HepG2 (cell line): ENCODE measurements around the gene SNX21. TPM values are rescaled to one million over a fixed set of nuclear protein-coding genes. Genes with fewer than 3 reads are reported as not detected.

Experiments
- ATAD3A ChIP-seq: sonication (generic); formaldehyde crosslinking; IDR thresholded peaks from 2 replicates; pipeline ENCODE4 v1.4.0; 2020; ENCODE audit warnings: missing genetic modification reagents
- DMAP1 ChIP-seq: IDR thresholded peaks from 2 replicates; pipeline ENCODE4 v1.6.1; 2016
- DNMT3B ChIP-seq: conservative IDR thresholded peaks from 2 replicates; pipeline ENCODE4 v1.6.1; 2016; ENCODE audit warnings: missing biosample characterization, control low read depth
- EEA1 ChIP-seq: sonication (generic); formaldehyde crosslinking; IDR thresholded peaks from 2 replicates; pipeline ENCODE4 v1.5.1; 2020; ENCODE audit warnings: mild to moderate bottlenecking, missing genetic modification reagents, borderline replicate concordance
- HCFC1 ChIP-seq: fragments of 150-350 bp; IDR thresholded peaks from 2 replicates; pipeline ENCODE4 v1.6.1; 2014; ENCODE audit warnings: low read depth, low read length
- IRF2 ChIP-seq: IDR thresholded peaks from 2 replicates; pipeline ENCODE4 v1.6.1; 2018; ENCODE audit warnings: missing genetic modification reagents, missing compliant biosample characterization
- IRX3 ChIP-seq: sonication (generic); formaldehyde crosslinking; IDR thresholded peaks from 2 replicates; pipeline ENCODE4 v1.8.1; 2023; ENCODE audit warnings: mild to moderate bottlenecking, low read depth, missing genetic modification reagents, borderline replicate concordance
- MEF2D ChIP-seq: sonication (generic); formaldehyde crosslinking; IDR thresholded peaks from 2 replicates; pipeline ENCODE4 v1.5.1; 2020; ENCODE audit warnings: mild to moderate bottlenecking, missing genetic modification reagents
- REL ChIP-seq: sonication (generic); formaldehyde crosslinking; conservative IDR thresholded peaks from 2 replicates; pipeline ENCODE4 v1.8.0; 2022; ENCODE audit warnings: mild to moderate bottlenecking, missing genetic modification reagents, moderate library complexity
- ZFP82 ChIP-seq: sonication (generic); formaldehyde crosslinking; IDR thresholded peaks from 2 replicates; pipeline ENCODE4 v1.5.1; 2020; ENCODE audit warnings: mild to moderate bottlenecking, missing genetic modification reagents, borderline replicate concordance
- ZNF281 ChIP-seq: sonication (generic); formaldehyde crosslinking; IDR thresholded peaks from 2 replicates; pipeline ENCODE4 v1.4.0; 2020; ENCODE audit warnings: missing genetic modification reagents, borderline replicate concordance
- ZNF337 ChIP-seq: sonication (generic); formaldehyde crosslinking; IDR thresholded peaks from 2 replicates; pipeline ENCODE4 v1.5.1; 2020; ENCODE audit warnings: missing genetic modification reagents, low read depth, mild to moderate bottlenecking, borderline replicate concordance
- ZNF441 ChIP-seq: sonication (generic); formaldehyde crosslinking; IDR thresholded peaks from 2 replicates; pipeline ENCODE4 v1.7.0; 2021; ENCODE audit warnings: missing genetic modification reagents, borderline replicate concordance
- ZNF446 ChIP-seq: sonication (generic); formaldehyde crosslinking; IDR thresholded peaks from 2 replicates; pipeline ENCODE4 v1.5.0; 2020; ENCODE audit warnings: mild to moderate bottlenecking, missing genetic modification reagents
- ZNF597 ChIP-seq: sonication (generic); formaldehyde crosslinking; IDR thresholded peaks from 2 replicates; pipeline ENCODE4 v1.5.0; 2020; ENCODE audit warnings: missing genetic modification reagents
- ZNF737 ChIP-seq: sonication (generic); formaldehyde crosslinking; IDR thresholded peaks from 2 replicates; pipeline ENCODE4 v1.5.0; 2020; ENCODE audit warnings: missing genetic modification reagents, mild to moderate bottlenecking, borderline replicate concordance
- ZNF891 ChIP-seq: sonication (generic); formaldehyde crosslinking; IDR thresholded peaks from 2 replicates; pipeline ENCODE4 v1.5.0; 2020; ENCODE audit warnings: mild to moderate bottlenecking, missing genetic modification reagents
- polyA plus RNA-seq, 8 experiments: library from polyadenylated mRNA; depleted of rRNA in 3 of 8; stranded (reverse) in 7 of 8; unstranded in 1 of 8; fragments of >200 nt; fragmentation: Illumina TruSeq in 4 of 8; extraction: Trizol in 4 of 8; gene quantifications; 2 replicates each; pipeline versions ENCODE4 v1.2.1 to v1.2.3, GENCODE V29; 2011 to 2016; ENCODE audit warnings: low read depth in 4 of 8, missing spikeins in 1 of 8, mixed read lengths in 1 of 8; ENCODE audit not compliant: insufficient read depth in 1 of 8
- total RNA-seq, 5 experiments: library from RNA; depleted of rRNA; stranded (reverse); fragments of >200 nt; fragmentation: Illumina TruSeq; extraction: Trizol; gene quantifications; 2 replicates each; pipeline ENCODE4 v1.2.3, GENCODE V29; 2016; ENCODE audit warnings: low read depth in 1 of 5
- TF ChIP-seq, protein P1 (sequence below): sonication (generic); formaldehyde crosslinking; IDR thresholded peaks from 2 replicates; pipeline ENCODE4 v1.4.0; 2020; ENCODE audit warnings: mild to moderate bottlenecking, missing genetic modification reagents, borderline replicate concordance
- TF ChIP-seq, protein P2 (sequence below): sonication (generic); formaldehyde crosslinking; IDR thresholded peaks from 2 replicates; pipeline ENCODE4 v1.8.1; 2023; ENCODE audit warnings: mild to moderate bottlenecking, missing genetic modification reagents

The SNX21 gene
- total and polyA plus RNA-seq, 2 of the 13 experiments (the other 11 are each of a cell fraction or from before 2014, with no cell fraction given), result 7.7 to 12.8 TPM

GRCh38 chr20:45890985-45891983, 57.7 kb downstream of the SNX21 start, which contains the start of the genes CTSA and NEURL2 (continued):
- TF ChIP-seq ZNF737 (CRISPR knock-in tag) (peak; percentile 89; the same call in 1 of the 2 replicates), ZNF446 (CRISPR knock-in tag) (peak; percentile 99), ZNF597 (CRISPR knock-in tag) (no peak), MEF2D (CRISPR knock-in tag) (peak; percentile 98), IRX3 (peak; percentile 100), ZNF441 (CRISPR knock-in tag) (peak; percentile 95), REL (peak; percentile 98), EEA1 (no peak; the same call in 1 of the 2 replicates), IRF2 (CRISPR knock-in tag) (peak; percentile 99), ZNF337 (CRISPR knock-in tag) (peak; percentile 100), ATAD3A (CRISPR knock-in tag) (no peak; the same call in 1 of the 2 replicates), ZFP82 (CRISPR knock-in tag) (no peak), ZNF891 (CRISPR knock-in tag) (peak; percentile 94), DMAP1 (peak; percentile 100), HCFC1 (peak; percentile 70), ZNF281 (CRISPR knock-in tag) (peak; percentile 98), DNMT3B (CRISPR knock-in tag) (peak; percentile 99)
- TF ChIP-seq, protein P1, sequence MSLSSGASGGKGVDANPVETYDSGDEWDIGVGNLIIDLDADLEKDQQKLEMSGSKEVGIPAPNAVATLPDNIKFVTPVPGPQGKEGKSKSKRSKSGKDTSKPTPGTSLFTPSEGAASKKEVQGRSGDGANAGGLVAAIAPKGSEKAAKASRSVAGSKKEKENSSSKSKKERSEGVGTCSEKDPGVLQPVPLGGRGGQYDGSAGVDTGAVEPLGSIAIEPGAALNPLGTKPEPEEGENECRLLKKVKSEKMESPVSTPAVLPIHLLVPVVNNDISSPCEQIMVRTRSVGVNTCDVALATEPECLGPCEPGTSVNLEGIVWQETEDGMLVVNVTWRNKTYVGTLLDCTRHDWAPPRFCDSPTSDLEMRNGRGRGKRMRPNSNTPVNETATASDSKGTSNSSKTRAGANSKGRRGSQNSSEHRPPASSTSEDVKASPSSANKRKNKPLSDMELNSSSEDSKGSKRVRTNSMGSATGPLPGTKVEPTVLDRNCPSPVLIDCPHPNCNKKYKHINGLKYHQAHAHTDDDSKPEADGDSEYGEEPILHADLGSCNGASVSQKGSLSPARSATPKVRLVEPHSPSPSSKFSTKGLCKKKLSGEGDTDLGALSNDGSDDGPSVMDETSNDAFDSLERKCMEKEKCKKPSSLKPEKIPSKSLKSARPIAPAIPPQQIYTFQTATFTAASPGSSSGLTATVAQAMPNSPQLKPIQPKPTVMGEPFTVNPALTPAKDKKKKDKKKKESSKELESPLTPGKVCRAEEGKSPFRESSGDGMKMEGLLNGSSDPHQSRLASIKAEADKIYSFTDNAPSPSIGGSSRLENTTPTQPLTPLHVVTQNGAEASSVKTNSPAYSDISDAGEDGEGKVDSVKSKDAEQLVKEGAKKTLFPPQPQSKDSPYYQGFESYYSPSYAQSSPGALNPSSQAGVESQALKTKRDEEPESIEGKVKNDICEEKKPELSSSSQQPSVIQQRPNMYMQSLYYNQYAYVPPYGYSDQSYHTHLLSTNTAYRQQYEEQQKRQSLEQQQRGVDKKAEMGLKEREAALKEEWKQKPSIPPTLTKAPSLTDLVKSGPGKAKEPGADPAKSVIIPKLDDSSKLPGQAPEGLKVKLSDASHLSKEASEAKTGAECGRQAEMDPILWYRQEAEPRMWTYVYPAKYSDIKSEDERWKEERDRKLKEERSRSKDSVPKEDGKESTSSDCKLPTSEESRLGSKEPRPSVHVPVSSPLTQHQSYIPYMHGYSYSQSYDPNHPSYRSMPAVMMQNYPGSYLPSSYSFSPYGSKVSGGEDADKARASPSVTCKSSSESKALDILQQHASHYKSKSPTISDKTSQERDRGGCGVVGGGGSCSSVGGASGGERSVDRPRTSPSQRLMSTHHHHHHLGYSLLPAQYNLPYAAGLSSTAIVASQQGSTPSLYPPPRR (CRISPR knock-in tag), result peak; percentile 95
- TF ChIP-seq, protein P2, sequence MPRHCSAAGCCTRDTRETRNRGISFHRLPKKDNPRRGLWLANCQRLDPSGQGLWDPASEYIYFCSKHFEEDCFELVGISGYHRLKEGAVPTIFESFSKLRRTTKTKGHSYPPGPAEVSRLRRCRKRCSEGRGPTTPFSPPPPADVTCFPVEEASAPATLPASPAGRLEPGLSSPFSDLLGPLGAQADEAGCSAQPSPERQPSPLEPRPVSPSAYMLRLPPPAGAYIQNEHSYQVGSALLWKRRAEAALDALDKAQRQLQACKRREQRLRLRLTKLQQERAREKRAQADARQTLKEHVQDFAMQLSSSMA (CRISPR knock-in tag), result peak; percentile 98
